GM12892 (cell line): ENCODE results near the gene ASCC1.

ENCODE experiments used
- POLR2AphosphoS5 ChIP-seq: IDR thresholded peaks from 2 replicates; pipeline ENCODE4 v1.6.1; 2011; ENCODE audit warnings: low read depth, low read length, control low read depth
- TAF1 ChIP-seq: IDR thresholded peaks from 2 replicates; pipeline ENCODE4 v1.6.1; 2011; ENCODE audit warnings: low read depth, mild to moderate bottlenecking, control low read depth, low read length, borderline replicate concordance

- TF ChIP-seq POLR2AphosphoS5 (no peak), TAF1 (no peak)
Measured at GRCh38 chr10:72063703-72064391, 152.2 kb downstream of the ASCC1 start.
